ENCODE results near the gene ASTN1. TPM values are rescaled to one million over a fixed set of nuclear protein-coding genes. Genes with fewer than 3 reads are reported as not detected.
A peak's percentile ranks its signal among the peaks of the same experiment; 100 is the strongest.

Gene ASTN1
- total and polyA plus RNA-seq, 2 experiments from 2014 or later, result 9.3 to 34.2 TPM

GRCh38 chr1:176976225-176976624 lies 188.3 kb downstream of the ASTN1 start:
- no peaks in the 10 kb centered on the region for H3K36me3 ChIP-seq
- peaks cover 47% of the 10 kb centered on the region for H3K4me1 ChIP-seq (ENCODE audit: low read depth)
- no peaks in the 10 kb centered on the region for H3K27me3 ChIP-seq
- no peak for TF ChIP-seq CTCF (IDR thresholded peaks at IDR 0.05; ENCODE audit: low read depth, low read length)
- no peaks in the 10 kb centered on the region for H3K9me3 ChIP-seq (ENCODE audit: low read depth)
- no peak overlapping the region for H3K4me3 ChIP-seq
- DNase-seq (ENCODE audit: low read depth in 1 of 2, low spot score in 1 of 2), result peak in 1 of 2 donors; percentile 44
- peak overlapping the region; percentile 77 for H3K27ac ChIP-seq

GRCh38 chr1:176964687-176965086 lies 199.8 kb downstream of the ASTN1 start:
- Histone ChIP-seq H3K27me3 (no peaks in the 10 kb centered on the region), H3K4me3 (no peak overlapping the region), H3K9me3 (ENCODE audit: low read depth) (no peaks in the 10 kb centered on the region), H3K36me3 (no peaks in the 10 kb centered on the region), H3K4me1 (ENCODE audit: low read depth) (no peaks in the 10 kb centered on the region), H3K27ac (no peak overlapping the region)
- TF ChIP-seq CTCF (IDR thresholded peaks at IDR 0.05; ENCODE audit: low read depth, low read length), result no peak
- no peak for DNase-seq (ENCODE audit: low read depth in 1 of 2, low spot score in 1 of 2)

GRCh38 chr1:176963181-176963580 lies 201.3 kb downstream of the ASTN1 start:
- Histone ChIP-seq H3K27ac (no peak overlapping the region), H3K36me3 (no peaks in the 10 kb centered on the region), H3K4me3 (no peak overlapping the region), H3K27me3 (no peaks in the 10 kb centered on the region), H3K9me3 (ENCODE audit: low read depth) (no peaks in the 10 kb centered on the region), H3K4me1 (ENCODE audit: low read depth) (no peaks in the 10 kb centered on the region)
- TF ChIP-seq CTCF (IDR thresholded peaks at IDR 0.05; ENCODE audit: low read depth, low read length), result no peak
- DNase-seq (ENCODE audit: low read depth in 1 of 2, low spot score in 1 of 2), result no peak

- no peaks in the 10 kb centered on the region for H3K9me3 ChIP-seq (ENCODE audit: low read depth)
- no peaks in the 10 kb centered on the region for H3K4me1 ChIP-seq (ENCODE audit: low read depth)
- no peak overlapping the region for H3K4me3 ChIP-seq
- TF ChIP-seq CTCF (IDR thresholded peaks at IDR 0.05; ENCODE audit: low read depth, low read length), result no peak
- no peaks in the 10 kb centered on the region for H3K36me3 ChIP-seq
- DNase-seq (ENCODE audit: low read depth in 1 of 2, low spot score in 1 of 2), result no peak
- no peak overlapping the region for H3K27ac ChIP-seq
- H3K27me3 ChIP-seq, result no peaks in the 10 kb centered on the region
These were observed 202.8 kb downstream of the ASTN1 start for GRCh38 chr1:176961678-176962077.

GRCh38 chr1:176959191-176959820 lies 205.2 kb downstream of the ASTN1 start:
- Histone ChIP-seq H3K27ac (no peak overlapping the region), H3K4me3 (no peak overlapping the region), H3K27me3 (no peaks in the 10 kb centered on the region), H3K4me1 (ENCODE audit: low read depth) (no peaks in the 10 kb centered on the region), H3K36me3 (no peaks in the 10 kb centered on the region), H3K9me3 (ENCODE audit: low read depth) (no peaks in the 10 kb centered on the region)
- TF ChIP-seq CTCF (IDR thresholded peaks at IDR 0.05; ENCODE audit: low read depth, low read length), result no peak
- DNase-seq (ENCODE audit: low read depth in 1 of 2, low spot score in 1 of 2), result no peak

Data from cardiac muscle cell (in vitro differentiated cells and primary cell).